ENCODE results near the gene B4GALT5. TPM values are rescaled to one million over a fixed set of nuclear protein-coding genes. Genes with fewer than 3 reads are reported as not detected.

B4GALT5 gene
- total RNA-seq, 1 donor from 2014 or later: 72.9 TPM

- ChIA-PET POLR2A (no interaction called here), CTCF (no interaction called here)
- Mint-ChIP-seq H3K27ac (no peak overlapping the region), H3K36me3 (ENCODE audit: low read depth) (no peaks in the 10 kb centered on the region), H3K9me3 (no peaks in the 10 kb centered on the region), H3K4me3 (no peak overlapping the region), H3K27me3 (no peaks in the 10 kb centered on the region), H3K4me1 (no peaks in the 10 kb centered on the region)
- intact Hi-C loops (cut with micrococcal nuclease): no loop called here
- ATAC-seq (ENCODE audit: low read depth): no peak
- TF ChIP-seq, protein P1, sequence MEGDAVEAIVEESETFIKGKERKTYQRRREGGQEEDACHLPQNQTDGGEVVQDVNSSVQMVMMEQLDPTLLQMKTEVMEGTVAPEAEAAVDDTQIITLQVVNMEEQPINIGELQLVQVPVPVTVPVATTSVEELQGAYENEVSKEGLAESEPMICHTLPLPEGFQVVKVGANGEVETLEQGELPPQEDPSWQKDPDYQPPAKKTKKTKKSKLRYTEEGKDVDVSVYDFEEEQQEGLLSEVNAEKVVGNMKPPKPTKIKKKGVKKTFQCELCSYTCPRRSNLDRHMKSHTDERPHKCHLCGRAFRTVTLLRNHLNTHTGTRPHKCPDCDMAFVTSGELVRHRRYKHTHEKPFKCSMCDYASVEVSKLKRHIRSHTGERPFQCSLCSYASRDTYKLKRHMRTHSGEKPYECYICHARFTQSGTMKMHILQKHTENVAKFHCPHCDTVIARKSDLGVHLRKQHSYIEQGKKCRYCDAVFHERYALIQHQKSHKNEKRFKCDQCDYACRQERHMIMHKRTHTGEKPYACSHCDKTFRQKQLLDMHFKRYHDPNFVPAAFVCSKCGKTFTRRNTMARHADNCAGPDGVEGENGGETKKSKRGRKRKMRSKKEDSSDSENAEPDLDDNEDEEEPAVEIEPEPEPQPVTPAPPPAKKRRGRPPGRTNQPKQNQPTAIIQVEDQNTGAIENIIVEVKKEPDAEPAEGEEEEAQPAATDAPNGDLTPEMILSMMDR (IDR thresholded peaks at IDR 0.05): no peak
- DNase-seq: no peak
Measured at GRCh38 chr20:49742948-49743347, 29.3 kb upstream of the B4GALT5 start.

DNA sequence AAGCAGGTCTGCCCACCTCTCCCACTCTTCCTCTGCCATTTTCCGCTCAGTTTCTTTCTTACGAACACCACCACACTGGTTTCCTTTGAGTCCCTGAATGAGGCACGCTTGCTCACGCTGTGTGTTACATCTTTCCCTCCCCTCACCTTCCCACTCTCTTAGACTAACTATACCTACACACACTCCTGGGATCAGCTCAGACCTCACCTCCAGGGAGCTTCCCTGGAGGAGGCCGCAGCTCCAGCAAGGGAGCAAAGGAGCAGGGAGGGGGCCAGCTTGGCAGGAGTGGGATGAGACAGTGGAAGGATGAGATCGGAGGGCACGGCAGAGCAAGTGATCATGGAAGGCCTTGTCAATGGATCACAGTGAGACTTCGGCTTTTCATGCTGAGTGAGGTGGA, 28.3 kb upstream of the B4GALT5 start:
- POLR2A ChIA-PET: interaction anchor here (1.8 kb wide), 1 partner anchor 18 kb away, joined by 5 read pairs; no protein-coding TSS in a partner anchor
- intact Hi-C loops (cut with micrococcal nuclease): no loop called here
- no peaks in the 10 kb centered on the region for H3K27me3 Mint-ChIP-seq
- no peak overlapping the region for H3K4me3 Mint-ChIP-seq
- peaks cover 4% of the 10 kb centered on the region for H3K4me1 Mint-ChIP-seq
- CTCF ChIA-PET: interaction anchor here (1.2 kb wide), 1 partner anchor 17 kb away, joined by 4 read pairs; no protein-coding TSS in a partner anchor
- H3K27ac Mint-ChIP-seq: no peak overlapping the region
- no peak for ATAC-seq (ENCODE audit: low read depth)
- no peaks in the 10 kb centered on the region for H3K9me3 Mint-ChIP-seq
- no peak for DNase-seq
- no peaks in the 10 kb centered on the region for H3K36me3 Mint-ChIP-seq (ENCODE audit: low read depth)
- TF ChIP-seq, protein P1 (IDR thresholded peaks at IDR 0.05): no peak

DNA sequence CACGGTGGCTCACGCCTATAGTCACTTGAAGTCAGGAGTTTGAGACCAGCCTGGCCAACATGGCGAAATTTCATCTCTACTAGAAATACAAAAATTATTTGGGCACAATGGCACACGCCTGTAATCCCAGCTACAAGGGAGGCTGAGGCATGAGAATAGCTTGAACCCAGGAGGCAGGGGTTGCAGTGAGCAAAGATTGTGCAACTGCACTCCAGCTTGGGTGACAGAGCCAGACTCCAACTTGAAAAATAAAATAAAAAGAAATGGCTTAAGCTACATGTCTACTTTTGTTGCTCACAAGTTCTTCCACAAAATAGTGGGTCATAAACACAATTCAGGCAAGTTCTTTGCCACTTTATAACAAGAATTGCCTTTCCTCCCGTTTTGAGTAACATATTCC, 27.1 kb upstream of the B4GALT5 start:
- no peak for ATAC-seq (ENCODE audit: low read depth)
- no peak overlapping the region for H3K27ac Mint-ChIP-seq

GRCh38 chr20:49739042-49739441, 25.4 kb upstream of the B4GALT5 start:
- Mint-ChIP-seq H3K9me3 (no peaks in the 10 kb centered on the region), H3K27me3 (no peaks in the 10 kb centered on the region), H3K4me1 (peaks cover 4% of the 10 kb centered on the region), H3K4me3 (no peak overlapping the region), H3K27ac (no peak overlapping the region), H3K36me3 (ENCODE audit: low read depth) (no peaks in the 10 kb centered on the region)
- DNase-seq: no peak
- ChIA-PET CTCF (no interaction called here), POLR2A (no interaction called here)
- no peak for ATAC-seq (ENCODE audit: low read depth)
- intact Hi-C loops (cut with micrococcal nuclease): no loop called here
- TF ChIP-seq, protein P1 (IDR thresholded peaks at IDR 0.05): no peak

More for the DNA sequence above, 27.1 kb upstream of the B4GALT5 start:
- TF ChIP-seq, protein P1 (IDR thresholded peaks at IDR 0.05): no peak
- H3K4me1 Mint-ChIP-seq: peaks cover 4% of the 10 kb centered on the region
- DNase-seq: no peak
- H3K4me3 Mint-ChIP-seq: no peak overlapping the region
- ChIA-PET CTCF (interaction anchor here (1.2 kb wide), 1 partner anchor 16 kb away, joined by 4 read pairs; no protein-coding TSS in a partner anchor), POLR2A (interaction anchor here (0.6 to 1.8 kb wide), 2 partner anchors 16 to 29 kb away, joined by 3 to 5 read pairs; no protein-coding TSS in a partner anchor)
- no peaks in the 10 kb centered on the region for H3K36me3 Mint-ChIP-seq (ENCODE audit: low read depth)
- H3K27me3 Mint-ChIP-seq: no peaks in the 10 kb centered on the region
- intact Hi-C loops (cut with micrococcal nuclease): no loop called here
- H3K9me3 Mint-ChIP-seq: no peaks in the 10 kb centered on the region

- DNase-seq (no peak), ATAC-seq (ENCODE audit: low read depth) (no peak)
- POLR2A ChIA-PET: interaction anchor here (0.5 kb wide), 1 partner anchor 13 kb away, joined by 3 read pairs; no protein-coding TSS in a partner anchor
- TF ChIP-seq, protein P1 (IDR thresholded peaks at IDR 0.05): no peak
- Mint-ChIP-seq H3K4me3 (no peak overlapping the region), H3K36me3 (ENCODE audit: low read depth) (no peaks in the 10 kb centered on the region), H3K27me3 (no peaks in the 10 kb centered on the region), H3K9me3 (no peaks in the 10 kb centered on the region), H3K4me1 (peaks cover 4% of the 10 kb centered on the region), H3K27ac (no peak overlapping the region)
- CTCF ChIA-PET: no interaction called here
- intact Hi-C loops (cut with micrococcal nuclease): no loop called here
Measured at GRCh38 chr20:49737260-49737659, 23.6 kb upstream of the B4GALT5 start.
